HL-60 (cell line): ENCODE data around the gene DNAJC6.
A peak's percentile ranks its signal among the peaks of the same experiment; 100 is the strongest.

ENCODE experiments used
- DNase-seq, 2 experiments: peaks; one replicate each; pipeline ENCODE4 v3.0.0-alpha.2; 2010 to 2020; ENCODE audit warnings: low read depth in 1 of 2, low spot score in 1 of 2
- H3K27ac ChIP-seq: fragments of 250-450 bp; sonication (Bioruptor Pico); replicated peaks from 2 replicates; pipeline ENCODE4 v1.5.1; 2020; ENCODE audit warnings: mild to moderate bottlenecking, moderate library complexity
- H3K27me3 ChIP-seq: fragments of 250-450 bp; sonication (Bioruptor Pico); 2 replicates; pipeline ENCODE4 v1.5.1; 2021; ENCODE audit warnings: mild to moderate bottlenecking, moderate library complexity; ENCODE audit not compliant: insufficient read depth, poor library complexity, severe bottlenecking
- H3K4me3 ChIP-seq: replicated peaks from 2 replicates; pipeline ENCODE4 v1.5.1; 2011; ENCODE audit warnings: mild to moderate bottlenecking, control low read depth, low read length; ENCODE audit not compliant: insufficient read depth
- GABPA ChIP-seq: IDR thresholded peaks from 2 replicates; pipeline ENCODE4 v1.6.1; 2012; ENCODE audit warnings: low read depth
- POLR2AphosphoS5 ChIP-seq: IDR thresholded peaks from 2 replicates; pipeline ENCODE4 v1.6.1; 2012; ENCODE audit warnings: low read depth
- SPI1 ChIP-seq: IDR thresholded peaks from 2 replicates; pipeline ENCODE4 v1.6.1; 2012; ENCODE audit warnings: low read depth, mild to moderate bottlenecking, borderline replicate concordance
- TF ChIP-seq, protein P1 (sequence below): IDR thresholded peaks from one replicate; pipeline ENCODE4 v1.5.1; 2011; ENCODE audit warnings: low read length, control low read depth, inconsistent platforms; ENCODE audit not compliant: insufficient read depth
- TF ChIP-seq, protein P2 (sequence below): IDR thresholded peaks from 2 replicates; pipeline ENCODE4 v1.6.1; 2012; ENCODE audit warnings: low read depth; ENCODE audit not compliant: insufficient replicate concordance

The DNAJC6 gene

GRCh38 chr1:65264197-65264929, 45.0 kb upstream of the DNAJC6 start:
- H3K27ac ChIP-seq = no peak overlapping the region
- H3K27me3 ChIP-seq = peaks cover 46% of the 10 kb centered on the region
- H3K4me3 ChIP-seq = no peak overlapping the region
- DNase-seq = no peak
- TF ChIP-seq POLR2AphosphoS5 (no peak), GABPA (no peak), SPI1 (no peak)
- TF ChIP-seq, protein P1, sequence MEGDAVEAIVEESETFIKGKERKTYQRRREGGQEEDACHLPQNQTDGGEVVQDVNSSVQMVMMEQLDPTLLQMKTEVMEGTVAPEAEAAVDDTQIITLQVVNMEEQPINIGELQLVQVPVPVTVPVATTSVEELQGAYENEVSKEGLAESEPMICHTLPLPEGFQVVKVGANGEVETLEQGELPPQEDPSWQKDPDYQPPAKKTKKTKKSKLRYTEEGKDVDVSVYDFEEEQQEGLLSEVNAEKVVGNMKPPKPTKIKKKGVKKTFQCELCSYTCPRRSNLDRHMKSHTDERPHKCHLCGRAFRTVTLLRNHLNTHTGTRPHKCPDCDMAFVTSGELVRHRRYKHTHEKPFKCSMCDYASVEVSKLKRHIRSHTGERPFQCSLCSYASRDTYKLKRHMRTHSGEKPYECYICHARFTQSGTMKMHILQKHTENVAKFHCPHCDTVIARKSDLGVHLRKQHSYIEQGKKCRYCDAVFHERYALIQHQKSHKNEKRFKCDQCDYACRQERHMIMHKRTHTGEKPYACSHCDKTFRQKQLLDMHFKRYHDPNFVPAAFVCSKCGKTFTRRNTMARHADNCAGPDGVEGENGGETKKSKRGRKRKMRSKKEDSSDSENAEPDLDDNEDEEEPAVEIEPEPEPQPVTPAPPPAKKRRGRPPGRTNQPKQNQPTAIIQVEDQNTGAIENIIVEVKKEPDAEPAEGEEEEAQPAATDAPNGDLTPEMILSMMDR = no peak
- TF ChIP-seq, protein P2, sequence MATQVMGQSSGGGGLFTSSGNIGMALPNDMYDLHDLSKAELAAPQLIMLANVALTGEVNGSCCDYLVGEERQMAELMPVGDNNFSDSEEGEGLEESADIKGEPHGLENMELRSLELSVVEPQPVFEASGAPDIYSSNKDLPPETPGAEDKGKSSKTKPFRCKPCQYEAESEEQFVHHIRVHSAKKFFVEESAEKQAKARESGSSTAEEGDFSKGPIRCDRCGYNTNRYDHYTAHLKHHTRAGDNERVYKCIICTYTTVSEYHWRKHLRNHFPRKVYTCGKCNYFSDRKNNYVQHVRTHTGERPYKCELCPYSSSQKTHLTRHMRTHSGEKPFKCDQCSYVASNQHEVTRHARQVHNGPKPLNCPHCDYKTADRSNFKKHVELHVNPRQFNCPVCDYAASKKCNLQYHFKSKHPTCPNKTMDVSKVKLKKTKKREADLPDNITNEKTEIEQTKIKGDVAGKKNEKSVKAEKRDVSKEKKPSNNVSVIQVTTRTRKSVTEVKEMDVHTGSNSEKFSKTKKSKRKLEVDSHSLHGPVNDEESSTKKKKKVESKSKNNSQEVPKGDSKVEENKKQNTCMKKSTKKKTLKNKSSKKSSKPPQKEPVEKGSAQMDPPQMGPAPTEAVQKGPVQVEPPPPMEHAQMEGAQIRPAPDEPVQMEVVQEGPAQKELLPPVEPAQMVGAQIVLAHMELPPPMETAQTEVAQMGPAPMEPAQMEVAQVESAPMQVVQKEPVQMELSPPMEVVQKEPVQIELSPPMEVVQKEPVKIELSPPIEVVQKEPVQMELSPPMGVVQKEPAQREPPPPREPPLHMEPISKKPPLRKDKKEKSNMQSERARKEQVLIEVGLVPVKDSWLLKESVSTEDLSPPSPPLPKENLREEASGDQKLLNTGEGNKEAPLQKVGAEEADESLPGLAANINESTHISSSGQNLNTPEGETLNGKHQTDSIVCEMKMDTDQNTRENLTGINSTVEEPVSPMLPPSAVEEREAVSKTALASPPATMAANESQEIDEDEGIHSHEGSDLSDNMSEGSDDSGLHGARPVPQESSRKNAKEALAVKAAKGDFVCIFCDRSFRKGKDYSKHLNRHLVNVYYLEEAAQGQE = no peak

GRCh38 chr1:65265296-65265650, 44.1 kb upstream of the DNAJC6 start:
- TF ChIP-seq, protein P1 = no peak
- TF ChIP-seq, protein P2 = no peak
- TF ChIP-seq GABPA (no peak), SPI1 (no peak)
- no peak for DNase-seq
- Histone ChIP-seq H3K4me3 (peak overlapping the region; percentile 32), H3K27me3 (peaks cover 42% of the 10 kb centered on the region), H3K27ac (no peak overlapping the region)

DNA sequence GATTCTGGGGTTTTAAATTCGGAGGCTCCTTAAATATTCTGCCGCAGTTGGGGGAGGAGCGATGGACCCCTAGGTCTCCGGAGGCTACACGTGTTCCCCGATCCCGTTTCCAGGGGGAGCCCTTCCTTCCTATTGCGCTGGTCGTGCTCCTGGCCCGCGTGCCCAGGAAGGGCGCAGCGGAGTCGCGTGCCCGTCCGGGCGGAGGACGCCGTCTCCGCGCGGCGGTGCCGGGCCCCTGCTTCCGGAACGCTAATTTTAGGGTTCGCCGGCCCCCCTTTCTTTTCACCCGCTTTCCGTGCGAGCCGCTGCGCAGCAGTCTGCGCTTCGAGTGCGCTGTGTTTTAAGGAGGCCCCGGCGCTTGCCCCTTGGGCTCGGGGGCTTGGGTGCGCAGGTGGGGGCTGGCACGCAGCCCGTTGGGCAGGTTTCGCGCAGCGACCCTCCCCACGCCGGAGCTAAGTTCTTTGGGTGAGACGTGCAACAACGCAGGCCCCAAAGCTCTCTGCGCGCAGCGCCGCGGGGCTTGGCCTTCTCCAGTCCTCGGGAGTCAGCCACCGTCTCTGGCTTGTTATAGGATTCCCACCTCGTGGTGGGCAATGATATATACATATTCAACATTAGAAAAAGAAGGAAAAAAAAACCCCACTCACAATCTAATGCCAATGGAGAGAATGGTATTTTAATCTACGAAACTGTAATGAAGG, 43.5 kb upstream of the DNAJC6 start:
- peak in 1 of 2 experiments; percentile 10 for DNase-seq
- TF ChIP-seq, protein P1 = no peak
- TF ChIP-seq, protein P2 = no peak
- TF ChIP-seq SPI1 = no peak
- no peak for TF ChIP-seq POLR2AphosphoS5
- peak overlapping the region; percentile 32 for H3K4me3 ChIP-seq
- peaks cover 37% of the 10 kb centered on the region for H3K27me3 ChIP-seq
- no peak overlapping the region for H3K27ac ChIP-seq
